Measurements from ENCODE around the gene PIP5K1C.

The PIP5K1C gene

DNA sequence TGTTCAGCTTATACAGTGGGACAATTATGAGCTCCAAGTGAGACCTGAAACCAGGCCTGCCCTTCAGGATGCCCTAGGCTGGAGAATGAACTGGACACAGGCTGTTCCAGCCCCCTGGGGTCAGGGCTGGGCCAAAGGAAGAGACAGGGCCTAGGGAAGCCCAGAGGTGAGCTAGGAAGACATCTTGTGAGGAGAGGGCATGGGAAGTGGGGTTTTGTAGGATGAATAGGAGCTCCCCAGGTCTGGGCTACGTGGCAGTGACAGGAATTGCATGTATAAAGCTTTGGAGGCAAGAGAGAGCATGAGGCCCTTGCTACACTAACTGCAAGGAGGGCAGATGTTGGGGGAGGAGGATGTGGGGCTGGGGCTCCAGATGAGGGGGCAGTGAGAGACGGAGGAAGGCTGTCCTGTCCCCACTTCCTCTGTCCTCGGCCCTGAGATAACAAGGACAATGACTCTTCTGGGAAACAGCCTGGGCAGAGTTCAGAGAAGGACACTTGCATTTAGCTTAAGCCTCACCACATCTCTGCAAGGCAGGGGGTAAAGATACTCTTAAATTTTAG lies 92.1 kb downstream of the PIP5K1C start:
- no peak for DNase-seq

- DNase-seq: no peak
Measured at GRCh38 chr19:3607303-3608078, 92.8 kb downstream of the PIP5K1C start.

- peak; percentile 72 for DNase-seq
Measured at GRCh38 chr19:3606690-3607289, 93.5 kb downstream of the PIP5K1C start, which contains the start of gene TBXA2R. TSS of gene TBXA2R (minus strand) at chr19:3606875. CDS start at chr19:3600634, 6,241 bp downstream.

DNA sequence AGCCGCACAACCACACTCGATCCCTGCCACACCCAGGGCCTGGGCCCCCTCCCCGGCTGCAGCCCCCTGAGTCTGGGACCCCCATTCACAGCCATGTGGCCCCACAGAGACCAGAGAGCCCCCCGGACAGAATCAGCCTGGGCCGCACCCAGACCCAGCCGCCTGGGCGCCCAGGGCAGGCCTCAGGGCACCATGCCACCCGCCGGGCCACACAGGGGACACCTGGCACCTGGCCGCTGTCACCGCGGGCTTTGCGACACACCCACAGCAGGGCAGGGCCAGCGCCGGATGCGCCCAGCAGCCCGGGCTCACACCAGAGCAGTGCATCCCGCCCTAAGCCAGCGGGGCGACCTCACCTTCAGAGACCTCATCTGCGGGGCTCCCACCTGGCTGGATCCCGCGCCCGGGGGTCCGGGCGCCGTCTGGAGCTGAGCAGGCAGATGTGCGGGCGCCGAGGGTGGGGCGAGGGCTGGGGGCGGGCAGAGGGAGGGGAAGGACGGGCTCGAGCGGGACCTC lies 94.0 kb downstream of the PIP5K1C start:
- peak; percentile 55 for DNase-seq

- no peak for DNase-seq
Measured at GRCh38 chr19:3605770-3606169, 94.5 kb downstream of the PIP5K1C start.

GRCh38 chr19:3605361-3605760 lies 94.9 kb downstream of the PIP5K1C start:
- DNase-seq: no peak

- DNase-seq: peak; percentile 47
Measured at GRCh38 chr19:3604987-3605343, 95.3 kb downstream of the PIP5K1C start.

DNA sequence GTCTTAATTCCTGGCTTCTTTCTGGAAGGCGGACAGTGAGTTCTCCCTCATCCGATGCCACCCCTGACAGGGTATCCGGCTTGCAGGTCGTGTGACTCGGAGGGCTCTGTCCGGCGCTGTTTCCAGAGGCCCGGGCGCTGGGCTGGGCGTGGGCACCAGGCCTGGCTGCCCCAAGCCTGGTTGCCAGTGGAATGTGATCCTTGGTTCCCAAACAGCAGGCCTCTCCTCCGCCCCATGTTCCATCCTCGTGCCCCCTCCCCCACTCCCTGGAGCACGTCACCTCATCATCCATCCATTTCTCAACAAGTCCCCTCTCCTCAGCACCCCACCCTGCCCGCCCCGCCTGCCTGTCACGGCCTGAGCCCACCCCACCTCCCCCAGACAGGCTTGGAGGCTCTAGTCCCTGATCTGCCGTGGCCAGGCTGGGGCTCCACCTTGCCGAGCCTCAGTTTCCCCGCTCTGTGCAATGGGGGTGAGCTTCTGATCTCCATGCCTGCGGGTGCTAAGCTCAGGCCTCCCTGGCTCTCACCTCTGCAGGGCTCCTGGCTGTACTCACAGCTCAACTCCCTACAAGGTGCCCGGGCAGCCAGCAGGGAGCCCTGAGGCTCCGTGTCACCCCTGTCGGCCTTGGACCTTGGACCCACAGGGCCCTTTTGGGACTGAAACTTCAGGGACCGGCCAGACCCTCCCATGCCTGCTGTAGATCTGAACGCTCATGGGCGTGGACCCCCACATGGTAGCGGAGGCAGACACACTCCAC lies 95.9 kb downstream of the PIP5K1C start:
- DNase-seq: no peak

DNA sequence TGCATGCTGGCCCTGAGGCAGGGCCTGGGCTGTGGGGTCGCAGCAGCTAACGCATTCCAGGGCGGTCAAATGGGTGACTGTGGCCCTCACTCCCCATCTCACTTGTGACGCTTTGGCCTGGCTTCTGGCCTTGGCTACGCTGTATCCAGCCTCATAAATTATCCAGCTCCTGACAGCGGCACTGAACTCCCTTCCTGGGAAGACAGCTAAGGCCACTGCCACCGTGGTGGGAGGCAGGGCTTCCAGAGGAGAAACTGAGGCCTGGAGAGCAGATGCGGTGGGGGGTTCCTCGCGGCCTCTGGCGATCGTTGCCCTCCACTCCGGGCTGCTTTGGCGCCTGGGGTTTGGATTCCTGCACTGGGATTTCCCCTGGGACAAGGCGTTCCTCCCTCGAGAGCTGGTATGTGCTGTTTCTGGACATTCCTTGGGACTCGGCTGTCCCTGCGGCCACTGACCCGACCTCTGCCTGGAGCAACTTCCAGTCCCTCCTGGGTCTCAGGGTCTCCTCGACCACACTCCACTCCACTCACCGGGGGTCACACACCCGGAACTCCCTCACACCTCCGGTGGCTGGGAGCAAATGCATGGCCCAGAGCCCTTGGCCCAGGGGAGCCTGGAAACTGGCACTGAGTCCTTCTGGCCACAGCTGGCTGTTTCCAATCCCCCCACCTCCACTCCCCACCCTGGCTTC lies 97.0 kb downstream of the PIP5K1C start:
- no peak for DNase-seq

DNA sequence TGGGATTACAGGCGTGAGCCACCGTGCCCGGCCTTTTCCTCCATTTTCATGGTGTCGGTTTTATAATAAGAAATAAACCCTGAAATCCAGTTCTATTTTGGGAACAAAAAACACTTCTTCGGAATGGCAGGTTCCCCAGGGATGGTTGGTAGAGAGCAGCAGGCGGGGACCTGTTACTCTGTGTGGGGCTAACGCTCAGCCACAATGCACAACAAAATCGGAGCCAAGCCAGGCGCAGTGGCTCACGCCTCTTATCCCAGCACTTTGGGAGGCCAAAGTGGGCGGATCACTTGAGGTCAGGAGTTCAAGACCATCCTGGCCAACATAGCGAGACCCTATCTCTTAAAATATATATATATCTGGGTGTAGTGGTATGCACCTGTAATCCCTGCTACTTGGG lies 99.2 kb downstream of the PIP5K1C start:
- no peak for DNase-seq

DNA sequence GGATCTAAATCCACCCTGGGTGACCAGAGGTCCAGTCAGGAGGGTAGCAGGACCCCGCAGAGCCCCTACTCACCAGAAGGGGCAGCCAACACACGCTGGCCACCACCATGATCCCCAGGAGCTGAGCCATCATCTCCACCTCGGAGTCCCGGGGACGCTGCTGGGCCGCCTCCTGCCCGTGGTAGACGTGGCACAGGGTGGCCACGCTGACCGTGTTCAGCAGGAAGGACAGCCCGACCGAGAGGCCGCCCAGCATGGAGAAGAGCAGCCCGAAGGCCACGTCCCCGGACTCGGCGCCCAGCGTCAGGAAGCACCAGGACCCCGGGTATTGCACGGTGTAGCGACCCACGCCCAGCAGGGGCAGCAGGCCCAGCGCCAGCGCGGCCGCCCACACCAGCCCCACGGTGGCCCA lies 100.5 kb downstream of the PIP5K1C start:
- no peak for DNase-seq

DNA sequence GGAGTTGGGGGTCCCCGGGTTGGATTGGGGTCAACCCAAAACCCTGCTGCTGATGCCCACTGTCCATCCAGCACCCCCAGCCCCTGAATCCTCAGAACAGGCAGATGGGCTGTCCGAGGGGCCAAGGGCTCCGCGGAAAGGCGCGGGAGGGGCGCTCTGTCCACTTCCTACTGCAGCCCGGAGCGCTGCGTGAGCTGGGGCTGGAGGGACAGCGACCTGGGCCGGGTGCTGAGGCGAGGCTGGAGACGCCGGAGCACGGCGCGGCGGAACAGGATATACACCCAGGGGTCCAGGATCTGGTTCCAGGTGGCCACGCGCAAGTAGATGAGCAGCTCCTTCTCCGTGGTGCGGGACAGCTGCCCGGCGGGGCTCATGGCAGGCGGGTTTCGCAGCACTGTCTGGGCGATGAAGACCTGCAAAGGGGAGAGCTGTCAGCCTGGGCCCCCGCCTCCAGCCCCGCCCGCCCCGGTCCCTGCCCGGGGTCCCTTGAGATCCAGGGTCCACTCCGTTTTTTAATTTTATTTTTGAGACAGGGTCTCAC lies 104.7 kb downstream of the PIP5K1C start:
- no peak for DNase-seq

DNA sequence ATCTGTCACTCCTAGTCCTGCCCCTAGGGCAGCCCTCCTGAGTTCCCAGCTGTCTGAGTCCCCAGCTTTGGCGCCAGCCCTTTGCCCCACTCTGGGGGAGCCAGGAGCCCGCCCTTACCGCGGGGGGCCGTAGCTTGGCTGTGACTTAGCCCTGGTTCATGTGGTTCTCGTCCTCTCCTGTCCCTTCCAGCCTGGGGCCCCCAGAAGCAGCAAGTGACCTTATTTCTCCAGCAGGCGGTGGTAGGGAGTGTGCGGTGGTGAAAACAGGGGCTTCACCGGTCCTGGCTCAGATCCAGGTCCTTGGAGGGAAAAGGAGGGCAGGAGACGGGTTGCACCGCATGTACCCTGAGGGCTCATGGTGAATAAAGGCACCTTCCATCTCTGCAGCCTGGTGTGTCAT lies 107.1 kb downstream of the PIP5K1C start:
- DNase-seq: no peak

- no peak for DNase-seq
Measured at GRCh38 chr19:3591876-3592613, 108.2 kb downstream of the PIP5K1C start.

GRCh38 chr19:3590991-3591659 lies 109.1 kb downstream of the PIP5K1C start:
- DNase-seq: no peak

DNA sequence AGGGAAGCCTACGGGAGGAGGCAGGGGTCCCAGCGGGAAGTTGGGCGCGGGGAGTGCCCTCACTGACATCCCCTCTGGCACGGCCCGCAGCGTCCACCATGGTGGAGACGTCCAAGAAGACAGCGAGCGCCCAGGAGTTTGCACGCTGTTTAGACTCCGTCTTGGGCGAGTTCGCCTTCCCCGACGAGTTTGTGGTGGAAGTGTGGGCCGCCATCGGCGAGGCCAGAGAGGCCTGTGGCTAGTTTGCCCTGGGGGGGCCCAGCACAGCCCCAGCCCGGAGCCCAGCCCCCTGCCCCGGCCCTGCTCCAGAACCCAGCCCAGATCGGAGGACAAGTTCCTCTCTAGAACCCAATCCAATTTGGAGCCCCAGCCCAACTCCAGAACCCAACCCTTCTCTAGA lies 110.3 kb downstream of the PIP5K1C start:
- DNase-seq: no peak

GRCh38 chr19:3589439-3589838 lies 110.8 kb downstream of the PIP5K1C start:
- no peak for DNase-seq

- DNase-seq: no peak
Measured at GRCh38 chr19:3586707-3587346, 113.4 kb downstream of the PIP5K1C start.

DNA sequence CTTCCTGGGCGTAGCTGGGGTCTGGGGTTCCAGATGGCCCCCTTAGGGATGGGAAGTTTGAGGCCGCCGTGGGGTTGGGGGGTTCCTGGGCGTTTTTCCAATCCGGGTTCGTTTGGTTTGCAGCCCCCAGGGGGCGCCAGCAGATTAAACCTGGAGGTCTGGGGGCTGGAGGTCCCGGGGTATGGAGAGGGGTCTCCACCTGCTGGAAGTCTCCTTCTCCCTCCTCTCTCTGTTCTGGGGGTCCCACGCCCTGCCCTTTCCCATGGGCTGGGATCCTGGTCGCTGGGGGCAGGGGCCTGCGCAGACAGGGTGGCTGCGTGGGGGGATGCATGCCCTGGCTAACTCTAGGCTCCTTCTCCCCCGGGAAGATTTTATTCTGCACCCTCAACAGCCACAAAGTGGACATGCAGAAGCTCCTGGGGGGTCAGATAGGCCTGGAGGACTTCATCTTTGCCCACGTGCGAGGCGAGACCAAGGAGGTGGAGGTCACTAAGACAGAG lies 114.1 kb downstream of the PIP5K1C start:
- peak; percentile 69 for DNase-seq
